Fibroblast of villous mesenchyme (primary cell): ENCODE data around the gene VSNL1. TPM values are rescaled to one million over a fixed set of nuclear protein-coding genes. Genes with fewer than 3 reads are reported as not detected.

Experiments
- DNase-seq: peaks from one replicate; pipeline ENCODE4 v3.0.0-alpha.2; 2010; ENCODE audit warnings: low read depth
- H3K4me3 ChIP-seq: 2 replicates; pipeline ENCODE4 v1.5.1; 2011; ENCODE audit warnings: low read depth, mild to moderate bottlenecking, low read length
- CTCF ChIP-seq: IDR thresholded peaks from 2 replicates; pipeline ENCODE4 v1.5.1; 2012; ENCODE audit warnings: low read depth, mild to moderate bottlenecking, low read length; ENCODE audit not compliant: insufficient read depth
- total RNA-seq: library from RNA; depleted of rRNA; stranded (reverse); fragments of >200 nt; gene quantifications from 2 replicates; pipeline ENCODE4 v1.2.3, GENCODE V29; 2012

Gene VSNL1
- total RNA-seq, 1 donor, result 0.86 TPM

GRCh38 chr2:17542471-17542870 is 2.0 kb downstream of the VSNL1 start:
- no peak overlapping the region for H3K4me3 ChIP-seq
- TF ChIP-seq CTCF, result no peak
- DNase-seq, result no peak

- no peak for TF ChIP-seq CTCF
- H3K4me3 ChIP-seq, result no peak overlapping the region
- DNase-seq, result no peak
These were observed 2.7 kb downstream of the VSNL1 start for GRCh38 chr2:17543131-17543660.

- no peak overlapping the region for H3K4me3 ChIP-seq
- no peak for TF ChIP-seq CTCF
- DNase-seq, result no peak
These were observed 3.4 kb downstream of the VSNL1 start for GRCh38 chr2:17543848-17544247.

GRCh38 chr2:17544256-17544655 is 3.8 kb downstream of the VSNL1 start:
- no peak for DNase-seq
- TF ChIP-seq CTCF, result no peak
- H3K4me3 ChIP-seq, result no peak overlapping the region

- TF ChIP-seq CTCF, result no peak
- no peak for DNase-seq
- no peak overlapping the region for H3K4me3 ChIP-seq
These were observed 5.5 kb downstream of the VSNL1 start for GRCh38 chr2:17545680-17546613.

- no peak for TF ChIP-seq CTCF
- no peak for DNase-seq
- no peak overlapping the region for H3K4me3 ChIP-seq
These were observed 6.7 kb downstream of the VSNL1 start for GRCh38 chr2:17547237-17547636.
